Vagina (tissue), 2 donors: Measurements from ENCODE around the gene SLA2. TPM values are rescaled to one million over a fixed set of nuclear protein-coding genes. Genes with fewer than 3 reads are reported as not detected.

ENCODE experiments used
- DNase-seq, 2 donors: peaks; one replicate each; pipeline ENCODE4 v3.0.0-alpha.2; 2017; ENCODE audit errors: extremely low spot score in 2 of 2
- H3K27ac ChIP-seq: fragments of 200-600 bp; sonication (generic); one replicate; pipeline ENCODE4 v1.5.1; 2019
- H3K27me3 ChIP-seq: fragments of 200-600 bp; sonication (generic); one replicate; pipeline ENCODE4 v1.5.1; 2019
- H3K36me3 ChIP-seq, 2 donors: fragments of 200-600 bp; sonication (generic); one replicate each; pipeline ENCODE4 v1.5.1; 2017 to 2019
- H3K4me1 ChIP-seq: fragments of 200-600 bp; sonication (generic); one replicate; pipeline ENCODE4 v1.5.1; 2019
- H3K4me3 ChIP-seq, 2 donors: fragments of 200-600 bp; sonication (generic); 1 replicate in 1 of 2; 2 replicates in 1 of 2; pipeline ENCODE4 v1.5.1; 2016 to 2019
- H3K9me3 ChIP-seq: fragments of 200-600 bp; sonication (generic); one replicate; pipeline ENCODE4 v1.5.1; 2019
- POLR2A ChIP-seq, 2 donors: fragments of 450-650 bp; IDR thresholded peaks; one replicate each; pipeline ENCODE4 v1.6.1; 2017; ENCODE audit warnings: antibody characterized with exemption in 2 of 2, mild to moderate bottlenecking in 2 of 2, moderate library complexity in 2 of 2
- POLR2AphosphoS5 ChIP-seq, 2 donors: sonication (generic); formaldehyde crosslinking; IDR thresholded peaks; one replicate each; pipeline ENCODE4 v1.9.0; 2017; ENCODE audit warnings: antibody characterized with exemption in 2 of 2, mild to moderate bottlenecking in 2 of 2, low read depth in 1 of 2; ENCODE audit not compliant: insufficient read depth in 1 of 2
- intact Hi-C: fragments of 100-400 bp; cut with DNase I; formaldehyde crosslinking; loops from one replicate; pipeline ENCODE4 v1.15.1; 2023
- total RNA-seq: library from RNA; depleted of rRNA; stranded (reverse); fragments of >200 nt; gene quantifications from one replicate; pipeline ENCODE4 v1.2.3, GENCODE V29; 2016
- TF ChIP-seq, protein P1 (sequence below), 3 experiments: fragments of 450-650 bp in 2 of 3; fragments of 200-600 bp in 1 of 3; sonication (generic) in 1 of 3; IDR thresholded peaks; one replicate each; pipeline ENCODE4 v1.5.1; 2017 to 2019; ENCODE audit warnings: antibody characterized with exemption in 3 of 3, mild to moderate bottlenecking in 2 of 3, moderate library complexity in 2 of 3

The SLA2 gene
- total RNA-seq, 1 donor from 2014 or later = 3.7 TPM

DNA sequence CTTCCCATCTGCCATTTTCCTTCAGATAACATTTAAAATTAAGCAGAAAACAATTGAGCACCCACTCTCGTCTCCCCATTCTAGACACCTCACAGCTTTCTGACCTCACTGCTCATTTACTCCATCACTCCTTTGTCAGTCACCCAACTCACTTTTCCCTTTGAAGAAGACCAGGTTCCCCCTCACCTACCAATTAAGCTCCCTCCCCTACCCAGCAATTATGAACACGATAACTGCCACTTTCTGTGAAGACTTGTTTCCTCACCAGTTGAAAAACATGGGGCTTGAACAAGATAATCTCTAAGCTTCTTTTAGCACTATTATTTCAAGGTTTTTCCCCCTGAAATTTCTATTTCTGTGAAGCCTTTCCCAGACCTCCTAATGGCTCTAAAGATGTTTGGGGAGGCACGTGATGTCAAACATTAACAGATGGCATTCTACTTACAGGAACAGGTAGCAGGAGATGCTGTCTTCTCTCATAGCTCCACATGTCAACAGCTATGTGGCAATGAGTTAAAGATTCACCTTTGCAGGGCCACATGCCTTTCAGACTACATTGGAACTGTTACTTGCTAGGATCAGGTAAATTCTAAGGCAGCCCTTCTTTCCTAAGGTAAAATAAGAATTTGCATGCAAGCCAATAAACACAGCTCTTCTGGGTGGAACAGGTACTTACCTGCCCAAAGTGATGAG is 24.8 kb upstream of the SLA2 start:
- TF ChIP-seq POLR2AphosphoS5 (IDR thresholded peaks at IDR 0.05; ENCODE audit: insufficient read depth in 1 of 2, low read depth in 1 of 2) (no peak), POLR2A (IDR thresholded peaks at IDR 0.05) (no peak)
- TF ChIP-seq, protein P1, sequence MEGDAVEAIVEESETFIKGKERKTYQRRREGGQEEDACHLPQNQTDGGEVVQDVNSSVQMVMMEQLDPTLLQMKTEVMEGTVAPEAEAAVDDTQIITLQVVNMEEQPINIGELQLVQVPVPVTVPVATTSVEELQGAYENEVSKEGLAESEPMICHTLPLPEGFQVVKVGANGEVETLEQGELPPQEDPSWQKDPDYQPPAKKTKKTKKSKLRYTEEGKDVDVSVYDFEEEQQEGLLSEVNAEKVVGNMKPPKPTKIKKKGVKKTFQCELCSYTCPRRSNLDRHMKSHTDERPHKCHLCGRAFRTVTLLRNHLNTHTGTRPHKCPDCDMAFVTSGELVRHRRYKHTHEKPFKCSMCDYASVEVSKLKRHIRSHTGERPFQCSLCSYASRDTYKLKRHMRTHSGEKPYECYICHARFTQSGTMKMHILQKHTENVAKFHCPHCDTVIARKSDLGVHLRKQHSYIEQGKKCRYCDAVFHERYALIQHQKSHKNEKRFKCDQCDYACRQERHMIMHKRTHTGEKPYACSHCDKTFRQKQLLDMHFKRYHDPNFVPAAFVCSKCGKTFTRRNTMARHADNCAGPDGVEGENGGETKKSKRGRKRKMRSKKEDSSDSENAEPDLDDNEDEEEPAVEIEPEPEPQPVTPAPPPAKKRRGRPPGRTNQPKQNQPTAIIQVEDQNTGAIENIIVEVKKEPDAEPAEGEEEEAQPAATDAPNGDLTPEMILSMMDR (IDR thresholded peaks at IDR 0.05) = no peak
- no peaks in the 10 kb centered on the region for H3K4me1 ChIP-seq
- H3K27ac ChIP-seq = no peak overlapping the region
- H3K9me3 ChIP-seq = no peaks in the 10 kb centered on the region
- DNase-seq = no peak
- no peak overlapping the region for H3K4me3 ChIP-seq
- intact Hi-C loops = no loop called here
- no peaks in the 10 kb centered on the region for H3K27me3 ChIP-seq
- H3K36me3 ChIP-seq = peaks cover 0 to 18% of the 10 kb centered on the region in 2 donors

DNA sequence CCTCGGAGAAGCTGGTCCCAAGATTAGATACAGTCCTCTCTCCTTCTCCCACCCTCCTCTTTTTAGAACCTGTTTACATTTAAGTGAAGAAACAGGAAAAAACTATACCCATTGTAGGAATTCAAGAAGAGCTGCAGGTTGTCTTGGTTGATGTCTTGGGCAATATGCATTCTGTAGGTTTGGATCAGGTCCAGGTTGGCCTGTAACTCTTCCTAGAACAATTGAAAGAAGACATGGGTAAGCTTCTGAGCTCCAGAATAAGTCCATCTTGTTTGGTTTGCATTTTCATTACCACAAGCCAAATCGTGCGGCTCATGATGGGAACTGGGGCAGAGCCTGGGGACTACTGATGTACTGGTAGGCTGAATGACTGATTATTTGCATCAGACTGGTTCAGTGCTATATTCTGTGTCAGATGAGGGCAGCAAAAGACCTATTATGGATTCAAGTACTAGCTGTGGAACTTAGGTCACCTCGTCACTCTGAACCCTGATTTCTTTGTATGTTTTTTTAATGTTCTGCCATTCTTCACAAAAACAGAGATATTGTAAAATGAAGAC is 20.3 kb upstream of the SLA2 start:
- no peaks in the 10 kb centered on the region for H3K27me3 ChIP-seq
- peaks cover 0 to 27% of the 10 kb centered on the region in 2 donors for H3K36me3 ChIP-seq
- H3K27ac ChIP-seq = no peak overlapping the region
- H3K4me1 ChIP-seq = no peaks in the 10 kb centered on the region
- TF ChIP-seq POLR2A (IDR thresholded peaks at IDR 0.05) (no peak), POLR2AphosphoS5 (IDR thresholded peaks at IDR 0.05; ENCODE audit: insufficient read depth in 1 of 2, low read depth in 1 of 2) (no peak)
- TF ChIP-seq, protein P1 (IDR thresholded peaks at IDR 0.05) = no peak
- DNase-seq = no peak
- H3K9me3 ChIP-seq = no peaks in the 10 kb centered on the region
- intact Hi-C loops = no loop called here
- H3K4me3 ChIP-seq = no peak overlapping the region

DNA sequence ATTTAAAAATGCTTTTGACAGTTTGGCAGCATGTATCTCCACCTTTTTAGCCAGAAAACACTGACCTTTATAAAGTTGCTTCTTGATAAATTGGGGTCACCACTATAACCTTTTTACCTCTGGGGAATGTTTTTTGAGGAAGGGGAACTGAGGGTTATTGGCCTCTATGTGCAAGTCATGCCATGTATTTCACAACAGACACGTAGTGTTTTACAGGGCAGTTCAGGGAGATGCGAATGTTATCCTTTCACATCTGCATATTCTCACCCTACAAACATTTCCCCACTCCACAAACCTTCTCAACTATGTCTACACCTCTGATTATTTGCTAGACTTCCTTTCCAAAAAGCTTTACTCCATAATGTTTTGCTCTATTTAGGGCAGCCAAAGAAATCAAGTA is 17.0 kb upstream of the SLA2 start:
- H3K4me3 ChIP-seq = no peak overlapping the region
- no peaks in the 10 kb centered on the region for H3K9me3 ChIP-seq
- peaks cover 0 to 20% of the 10 kb centered on the region in 2 donors for H3K36me3 ChIP-seq
- no peak overlapping the region for H3K27ac ChIP-seq
- no peak for DNase-seq
- intact Hi-C loops = no loop called here
- no peaks in the 10 kb centered on the region for H3K27me3 ChIP-seq
- no peaks in the 10 kb centered on the region for H3K4me1 ChIP-seq
- TF ChIP-seq, protein P1 (IDR thresholded peaks at IDR 0.05) = no peak
- TF ChIP-seq POLR2A (IDR thresholded peaks at IDR 0.05) (no peak), POLR2AphosphoS5 (IDR thresholded peaks at IDR 0.05; ENCODE audit: insufficient read depth in 1 of 2, low read depth in 1 of 2) (no peak)

DNA sequence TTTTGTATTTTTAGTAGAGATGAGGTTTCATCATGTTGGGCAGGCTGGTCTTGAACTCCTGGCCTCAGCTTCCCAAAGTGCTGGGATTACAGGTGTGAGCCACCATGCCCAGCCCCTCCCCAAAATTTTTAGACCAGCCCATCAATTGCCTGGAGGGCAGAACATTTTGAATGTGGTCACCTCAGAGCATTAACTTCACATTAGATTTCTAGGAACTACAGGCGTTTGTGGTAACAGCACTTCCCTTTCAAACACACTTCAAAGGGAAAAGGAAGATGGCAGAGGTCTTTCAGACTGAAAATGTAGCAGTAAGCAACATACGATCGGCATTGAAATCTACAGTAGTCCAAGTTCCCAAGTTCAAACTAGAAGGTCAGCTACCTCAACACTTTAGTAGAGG is 12.3 kb upstream of the SLA2 start:
- no peaks in the 10 kb centered on the region for H3K27me3 ChIP-seq
- H3K9me3 ChIP-seq = no peaks in the 10 kb centered on the region
- intact Hi-C loops = no loop called here
- no peak overlapping the region for H3K4me3 ChIP-seq
- TF ChIP-seq, protein P1 (IDR thresholded peaks at IDR 0.05) = no peak
- no peak for TF ChIP-seq POLR2AphosphoS5 (IDR thresholded peaks at IDR 0.05; ENCODE audit: insufficient read depth in 1 of 2, low read depth in 1 of 2)
- TF ChIP-seq POLR2A (IDR thresholded peaks at IDR 0.05) = no peak
- no peak for DNase-seq
- peaks cover 0 to 16% of the 10 kb centered on the region in 2 donors for H3K36me3 ChIP-seq
- no peaks in the 10 kb centered on the region for H3K4me1 ChIP-seq
- H3K27ac ChIP-seq = no peak overlapping the region

DNA sequence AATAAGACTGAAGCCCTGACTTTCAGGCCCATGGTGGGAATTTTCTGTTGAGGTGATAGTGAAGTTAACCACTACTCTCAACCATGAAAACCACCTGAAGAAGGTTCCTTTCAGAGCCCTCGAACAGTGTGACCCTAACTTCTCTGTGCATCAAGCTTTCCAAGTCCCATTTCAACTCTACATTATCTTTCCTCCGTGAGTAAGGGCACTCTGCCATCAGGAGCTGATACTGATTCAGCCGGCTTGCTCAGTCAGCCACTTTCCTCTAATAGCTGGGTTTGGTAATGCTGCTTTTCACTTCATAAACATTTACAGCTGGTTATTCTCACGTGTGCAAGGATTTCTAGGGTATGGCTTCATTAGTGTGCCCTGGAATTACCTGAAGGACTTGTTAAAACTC is 10.7 kb upstream of the SLA2 start:
- no peak overlapping the region for H3K4me3 ChIP-seq
- peaks cover 0 to 18% of the 10 kb centered on the region in 2 donors for H3K36me3 ChIP-seq
- no peaks in the 10 kb centered on the region for H3K9me3 ChIP-seq
- H3K27ac ChIP-seq = no peak overlapping the region
- H3K27me3 ChIP-seq = no peaks in the 10 kb centered on the region
- H3K4me1 ChIP-seq = no peaks in the 10 kb centered on the region
- no peak for DNase-seq
- TF ChIP-seq, protein P1 (IDR thresholded peaks at IDR 0.05) = no peak
- TF ChIP-seq POLR2A (IDR thresholded peaks at IDR 0.05) = no peak
- no peak for TF ChIP-seq POLR2AphosphoS5 (IDR thresholded peaks at IDR 0.05; ENCODE audit: insufficient read depth in 1 of 2, low read depth in 1 of 2)
- intact Hi-C loops = no loop called here
